GM12892 (cell line): ENCODE measurements around the gene ELL.

ENCODE experiments used
- DNase-seq: peaks from one replicate; pipeline ENCODE4 v3.0.0; 2011; ENCODE audit not compliant: insufficient read length
- FAIRE-seq: peaks from 2 replicates; lab custom pipeline; 2011; peaks lifted over from hg19 to GRCh38; lab: Jason Lieb, UNC
- POLR2A ChIP-seq: IDR thresholded peaks from 2 replicates; pipeline ENCODE4 v1.6.1; 2011; ENCODE audit warnings: low read depth, low read length, control low read depth
- POLR2AphosphoS5 ChIP-seq: IDR thresholded peaks from 2 replicates; pipeline ENCODE4 v1.6.1; 2011; ENCODE audit warnings: low read depth, low read length, control low read depth
- TAF1 ChIP-seq: IDR thresholded peaks from 2 replicates; pipeline ENCODE4 v1.6.1; 2011; ENCODE audit warnings: low read depth, mild to moderate bottlenecking, control low read depth, low read length, borderline replicate concordance

Gene ELL

GRCh38 chr19:18502638-18503294 is 19.1 kb downstream of the ELL start:
- no peak for FAIRE-seq
- no peak for DNase-seq
- no peak for TF ChIP-seq TAF1
- TF ChIP-seq POLR2AphosphoS5, result no peak
- TF ChIP-seq POLR2A, result no peak

DNA sequence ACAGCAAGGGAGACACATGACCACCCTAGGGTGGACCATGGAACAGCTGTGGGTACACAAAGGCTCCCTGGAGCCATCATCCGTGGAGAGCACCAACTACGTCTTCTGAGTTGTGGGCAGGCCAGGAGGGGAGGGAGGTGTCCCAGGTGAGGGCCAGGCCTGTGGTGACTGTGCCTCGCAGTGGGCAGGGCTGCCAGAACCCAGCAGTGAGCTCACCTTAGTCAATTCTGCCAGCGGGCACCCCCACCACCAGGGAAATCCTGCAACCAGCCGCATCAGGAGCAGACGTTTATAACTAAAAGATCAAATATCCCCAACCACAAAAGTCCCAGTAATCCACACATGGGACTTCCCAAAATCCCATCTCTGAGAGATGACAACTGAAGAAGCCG is 19.6 kb downstream of the ELL start:
- TF ChIP-seq POLR2A (no peak), POLR2AphosphoS5 (no peak), TAF1 (no peak)
- DNase-seq (no peak), FAIRE-seq (no peak)

DNA sequence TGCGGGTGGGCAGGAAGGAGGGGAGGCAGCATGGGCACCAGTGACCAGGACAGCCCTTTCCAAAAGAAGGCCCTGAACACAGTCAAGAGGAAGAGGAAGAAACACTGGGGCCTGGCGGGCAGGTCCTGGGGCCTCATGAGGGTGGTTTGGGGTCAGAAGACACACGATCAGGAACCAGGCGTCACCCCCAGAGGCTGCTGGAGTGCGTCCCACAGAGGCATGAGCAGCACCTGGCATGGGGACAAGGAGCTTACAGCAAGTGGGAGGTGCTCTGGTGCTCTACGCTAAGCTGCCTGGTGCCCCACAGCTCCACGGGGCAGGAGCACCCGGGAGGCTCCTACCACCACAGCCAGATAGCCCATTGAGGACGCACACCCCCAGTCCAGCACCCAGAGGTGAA is 20.0 kb downstream of the ELL start:
- FAIRE-seq, result no peak
- no peak for TF ChIP-seq POLR2AphosphoS5
- no peak for TF ChIP-seq TAF1
- no peak for TF ChIP-seq POLR2A
- DNase-seq, result no peak

- TF ChIP-seq TAF1 (no peak), POLR2AphosphoS5 (no peak), POLR2A (no peak)
Measured at GRCh38 chr19:18501351-18501750, 20.5 kb downstream of the ELL start.

GRCh38 chr19:18500799-18501198 is 21.1 kb downstream of the ELL start:
- DNase-seq (no peak), FAIRE-seq (no peak)
- TF ChIP-seq POLR2A, result no peak
- TF ChIP-seq TAF1, result no peak
- no peak for TF ChIP-seq POLR2AphosphoS5

More at GRCh38 chr19:18501351-18501750, 20.5 kb downstream of the ELL start:
- DNase-seq (no peak), FAIRE-seq (no peak)

GRCh38 chr19:18500376-18500775 is 21.5 kb downstream of the ELL start:
- no peak for FAIRE-seq
- TF ChIP-seq POLR2A, result no peak
- no peak for TF ChIP-seq POLR2AphosphoS5
- no peak for TF ChIP-seq TAF1
- DNase-seq, result no peak

GRCh38 chr19:18499055-18499775 is 22.7 kb downstream of the ELL start:
- FAIRE-seq, result peak; percentile 70
- TF ChIP-seq POLR2AphosphoS5 (no peak), TAF1 (no peak), POLR2A (no peak)
- DNase-seq, result no peak

DNA sequence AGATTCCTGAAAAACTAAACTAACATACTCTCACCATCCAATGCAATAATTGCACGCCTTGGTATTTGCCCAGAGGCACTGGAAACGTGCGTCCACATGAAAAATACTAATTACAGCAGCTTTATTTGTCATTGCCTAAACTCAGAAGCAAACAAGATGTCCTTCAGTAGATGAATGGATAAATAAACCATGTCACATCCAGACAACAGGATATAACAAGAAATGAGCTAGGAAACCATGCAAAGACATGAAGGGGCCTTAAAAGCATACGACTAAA is 25.0 kb downstream of the ELL start:
- no peak for DNase-seq
- FAIRE-seq, result peak; percentile 67
- TF ChIP-seq POLR2AphosphoS5 (no peak), TAF1 (no peak), POLR2A (no peak)

DNA sequence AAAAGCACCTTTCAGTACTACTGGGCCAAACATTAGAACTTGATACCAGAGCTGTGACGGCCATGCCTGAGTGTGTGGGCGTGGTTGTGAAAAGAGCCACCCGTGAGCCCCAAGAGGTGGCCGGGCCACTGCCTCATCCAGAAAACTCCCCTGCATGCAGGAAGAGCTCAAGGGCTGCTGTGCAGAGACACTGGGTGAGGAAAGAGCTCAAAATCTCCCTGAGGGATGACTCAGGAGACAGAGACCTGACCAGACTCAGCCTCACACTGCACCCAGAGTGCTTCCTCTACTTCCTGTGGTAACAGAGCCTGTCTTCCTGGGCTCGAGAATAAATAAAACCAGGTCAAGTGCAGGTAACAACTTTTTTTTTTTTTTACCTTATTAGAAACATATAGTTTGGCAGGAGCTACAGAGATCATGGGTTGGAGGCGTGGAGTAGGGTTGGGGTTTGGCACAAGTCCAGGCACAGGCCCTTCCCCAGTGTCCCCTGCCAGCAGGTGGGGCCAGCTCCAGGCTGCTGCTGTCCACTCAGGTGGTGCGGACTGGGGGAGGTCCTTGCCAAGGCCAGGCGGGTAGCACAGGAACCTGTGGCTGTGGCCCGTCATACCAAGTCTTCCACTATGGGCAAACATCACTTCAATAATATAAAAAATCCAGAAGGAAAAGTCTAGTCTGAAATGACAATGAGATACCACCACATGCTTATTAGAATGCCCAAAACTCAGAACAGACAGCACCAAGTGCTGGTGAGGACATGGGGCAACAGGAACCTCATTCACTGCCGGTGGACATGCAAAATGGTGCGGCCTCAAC is 25.5 kb downstream of the ELL start:
- DNase-seq, result no peak
- peak; percentile 71 for FAIRE-seq
- TF ChIP-seq POLR2A (no peak), POLR2AphosphoS5 (no peak), TAF1 (no peak)

GRCh38 chr19:18495204-18495911 is 26.5 kb downstream of the ELL start:
- FAIRE-seq, result no peak
- no peak for DNase-seq
- TF ChIP-seq TAF1 (no peak), POLR2A (no peak), POLR2AphosphoS5 (no peak)

GRCh38 chr19:18494267-18494607 is 27.6 kb downstream of the ELL start:
- no peak for DNase-seq
- TF ChIP-seq POLR2AphosphoS5 (no peak), POLR2A (no peak), TAF1 (no peak)
- no peak for FAIRE-seq
